ENCODE data around the gene NOTUM. TPM values are rescaled to one million over a fixed set of nuclear protein-coding genes. Genes with fewer than 3 reads are reported as not detected.

Gene NOTUM
- total RNA-seq, 4 donors from 2014 or later: 0.89 to 3.5 (median 2.1) TPM

- peak within 1 kb of the TSS; percentile 81 for H3K4me3 ChIP-seq (ENCODE audit: low read depth, poor library complexity, severe bottlenecking)
- WGBS, 2 donors: 1 to 2% methylated on average over 25 to 39 of the region's 98 CpGs
- intact Hi-C loops (cut with DNase I; ENCODE audit: low total_unique reads): no loop called here
- TF ChIP-seq POLR2A (IDR thresholded peaks at IDR 0.05) (no peak), CTCF (IDR thresholded peaks at IDR 0.05) (no peak)
- peak; percentile 87 to 98 for DNase-seq (ENCODE audit: low spot score in 2 of 2)
These were observed 33.1 kb downstream of the NOTUM start, which contains the start of gene MAFG for GRCh38 chr17:81927653-81928543. MAFG (minus strand) TSS chr17:81927735; CDS start chr17:81923185, 4,550 bp downstream.

DNA sequence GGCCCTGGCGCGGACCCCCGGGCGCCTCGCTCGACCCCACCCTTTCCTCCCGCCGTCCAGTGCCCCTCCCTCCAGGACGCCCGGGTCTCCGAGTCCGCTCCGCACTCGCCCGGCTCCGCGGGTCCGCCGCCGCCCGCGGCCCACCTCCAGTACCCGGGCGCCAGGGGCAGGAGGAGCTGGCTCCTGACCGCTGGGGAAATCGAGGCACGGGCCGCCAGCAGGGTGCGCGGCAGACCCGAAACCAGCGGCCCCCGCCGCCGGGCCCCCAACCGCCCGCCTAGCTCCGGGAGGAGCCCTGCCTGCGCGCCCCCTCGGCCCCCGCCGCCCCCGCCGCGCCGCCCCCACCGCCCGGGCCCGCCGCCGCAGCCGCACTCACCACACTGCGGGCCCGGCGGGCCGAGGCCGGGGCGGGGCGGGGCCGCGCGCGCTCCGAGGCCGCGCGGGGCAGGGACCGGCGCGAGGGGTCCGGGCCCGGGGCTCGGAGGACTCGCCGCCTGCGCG, 33.8 kb downstream of the NOTUM start:
- intact Hi-C loops (cut with DNase I; ENCODE audit: low total_unique reads): no loop called here
- peak overlapping the region; percentile 81 for H3K4me3 ChIP-seq (ENCODE audit: low read depth, poor library complexity, severe bottlenecking)
- no peak for DNase-seq (ENCODE audit: low spot score in 2 of 2)
- TF ChIP-seq POLR2A (IDR thresholded peaks at IDR 0.05): no peak
- 0% methylated on average over 2 of the region's 78 CpGs for WGBS, 2 donors

GRCh38 chr17:81926451-81927151, 34.4 kb downstream of the NOTUM start:
- H3K4me3 ChIP-seq (ENCODE audit: low read depth, poor library complexity, severe bottlenecking): peak overlapping the region; percentile 81
- TF ChIP-seq POLR2A (IDR thresholded peaks at IDR 0.05) (no peak), CTCF (IDR thresholded peaks at IDR 0.05) (no peak)
- intact Hi-C loops (cut with DNase I; ENCODE audit: low total_unique reads): no loop called here
- WGBS, 2 donors: 1% methylated on average over 34 to 45 of the region's 46 CpGs
- peak; percentile 65 to 95 for DNase-seq (ENCODE audit: low spot score in 2 of 2)

DNA sequence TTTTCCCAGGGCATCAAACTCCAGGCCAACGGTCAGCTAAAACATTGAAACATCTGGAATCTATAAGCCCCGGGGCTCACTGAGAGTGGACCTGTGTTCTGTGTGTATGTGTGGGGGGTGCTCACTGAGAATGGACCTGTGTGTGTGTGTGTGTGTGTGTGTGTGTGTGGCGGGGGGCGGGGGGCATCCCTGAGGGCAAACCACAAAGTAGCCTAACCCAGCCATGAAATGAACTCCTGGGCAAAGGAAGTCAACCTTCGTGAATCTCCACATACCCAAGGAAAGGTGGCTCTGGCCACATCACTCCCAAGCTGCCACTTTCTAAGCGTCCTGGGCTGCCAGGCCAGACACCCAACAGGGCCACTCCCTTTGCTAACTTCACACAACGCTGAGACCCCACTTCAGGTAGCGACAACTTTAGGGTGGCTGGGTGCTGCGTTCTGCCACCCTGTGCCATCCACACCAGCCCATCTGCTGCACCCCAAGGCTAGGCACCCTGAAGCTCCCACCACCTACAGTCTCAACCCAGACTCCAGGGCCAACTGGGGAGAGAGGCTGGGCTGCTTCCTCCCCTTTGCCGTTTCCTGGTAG, 35.0 kb downstream of the NOTUM start:
- WGBS, 2 donors: 47 to 59% methylated on average over 10 of the region's 10 CpGs
- DNase-seq (ENCODE audit: low spot score in 2 of 2): no peak
- intact Hi-C loops (cut with DNase I; ENCODE audit: low total_unique reads): no loop called here
- TF ChIP-seq CTCF (IDR thresholded peaks at IDR 0.05) (peak in 1 of 3 donors; percentile 8), POLR2A (IDR thresholded peaks at IDR 0.05) (no peak)
- no peak overlapping the region for H3K4me3 ChIP-seq (ENCODE audit: low read depth, poor library complexity, severe bottlenecking)

DNA sequence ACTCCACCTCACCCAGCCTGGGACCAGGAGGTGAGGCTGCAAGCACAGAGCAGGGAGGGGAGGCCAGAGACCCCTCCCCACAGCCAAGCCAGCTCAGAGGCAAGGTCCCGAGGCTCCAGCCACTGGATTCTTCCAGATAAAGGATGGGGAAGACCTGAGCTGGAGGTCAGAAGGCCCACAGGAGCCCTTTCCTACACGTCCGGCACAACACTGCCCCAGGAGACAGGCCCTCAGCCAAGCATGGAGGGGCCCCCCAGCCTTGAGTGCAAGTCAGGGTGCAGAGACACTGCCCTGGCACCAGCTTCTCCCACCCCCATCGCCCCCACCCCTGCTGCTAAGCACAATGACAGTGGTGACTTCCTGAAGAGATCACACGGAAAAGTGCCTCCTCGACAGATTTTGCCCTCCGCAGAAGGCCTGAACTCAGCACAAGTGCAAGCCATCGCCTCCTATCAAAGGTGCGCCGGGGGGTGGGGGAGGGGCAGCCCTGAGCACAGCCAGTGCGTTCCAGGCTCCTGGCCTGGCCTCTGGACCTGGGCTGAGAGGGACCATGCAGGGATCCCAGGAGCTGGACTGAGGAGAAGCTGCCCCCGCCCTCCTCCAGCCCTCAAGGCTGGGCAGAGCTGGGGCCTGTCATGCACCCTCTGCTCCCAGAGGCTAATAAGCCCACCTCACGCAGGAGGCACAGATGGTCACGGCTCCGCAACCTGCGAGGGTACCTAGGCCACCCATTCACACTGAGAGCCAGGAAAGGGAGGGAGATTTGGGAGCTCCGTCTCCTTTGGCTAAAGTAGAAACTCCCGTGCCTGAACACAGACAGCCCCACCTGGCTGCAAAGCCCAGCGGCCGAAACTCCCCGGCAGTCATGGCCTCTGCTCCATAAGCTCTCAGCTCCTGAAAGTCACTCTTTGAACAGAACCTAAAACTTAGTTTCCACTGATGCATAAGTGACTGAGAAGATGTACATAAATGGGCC, 36.1 kb downstream of the NOTUM start:
- no peak for DNase-seq (ENCODE audit: low spot score in 2 of 2)
- H3K4me3 ChIP-seq (ENCODE audit: low read depth, poor library complexity, severe bottlenecking): no peak overlapping the region
- intact Hi-C loops (cut with DNase I; ENCODE audit: low total_unique reads): no loop called here
- TF ChIP-seq CTCF (IDR thresholded peaks at IDR 0.05): no peak
- no peak for TF ChIP-seq POLR2A (IDR thresholded peaks at IDR 0.05)
- WGBS, 2 donors: 64 to 67% methylated on average over 21 of the region's 21 CpGs
